ENCODE results near the gene IFIT2.

Gene IFIT2

DNA sequence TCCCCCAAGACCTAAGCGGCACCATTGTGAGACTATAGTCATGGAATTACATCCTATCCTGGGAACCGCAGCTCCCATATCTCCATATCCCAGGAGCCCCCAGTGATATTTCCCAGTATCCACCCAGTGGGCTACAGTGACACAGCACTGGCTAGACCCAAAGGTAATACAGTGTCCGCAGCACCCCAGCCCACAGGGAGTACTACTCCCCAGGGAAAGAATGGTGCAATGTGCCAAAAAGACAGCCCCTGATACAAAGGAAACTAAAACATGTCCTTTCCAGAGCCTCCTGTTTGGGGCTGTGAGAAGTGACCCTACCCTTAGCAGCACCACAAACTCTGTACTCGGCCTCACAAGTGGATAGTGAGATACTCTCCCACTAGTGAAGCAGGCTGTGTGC is 4.5 kb upstream of the IFIT2 start:
- no peak overlapping the region for H3K27ac ChIP-seq
- TF ChIP-seq ZFX (IDR thresholded peaks at IDR 0.05) (no peak), CTCF (conservative IDR thresholded peaks at IDR 0.05) (no peak)

DNA sequence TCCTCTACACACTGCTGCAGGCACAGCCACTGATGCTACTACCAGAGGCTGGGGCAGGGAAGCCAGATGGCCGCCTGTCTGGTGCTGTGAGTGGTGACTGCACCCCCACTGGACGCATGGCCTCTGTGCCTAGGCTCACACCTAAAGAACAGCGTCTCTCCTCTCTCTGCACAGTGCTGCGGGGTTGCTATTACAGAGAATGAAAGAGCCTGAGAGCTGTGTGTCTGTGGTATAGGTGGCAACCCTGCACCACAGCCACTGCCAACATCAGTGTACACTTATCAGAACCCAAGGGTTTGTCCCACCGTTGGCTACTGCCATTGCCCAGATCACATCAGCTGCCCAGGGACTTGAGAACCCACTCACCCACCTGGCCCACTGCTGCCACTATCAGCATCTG is 4.1 kb upstream of the IFIT2 start:
- TF ChIP-seq CTCF (conservative IDR thresholded peaks at IDR 0.05), result no peak
- TF ChIP-seq ZFX (IDR thresholded peaks at IDR 0.05), result no peak
- no peak overlapping the region for H3K27ac ChIP-seq

- TF ChIP-seq CTCF (conservative IDR thresholded peaks at IDR 0.05) (no peak), ZFX (IDR thresholded peaks at IDR 0.05) (no peak)
- H3K27ac ChIP-seq, result no peak overlapping the region
Observed at GRCh38 chr10:89299031-89299430, 2.8 kb upstream of the IFIT2 start.

- H3K27ac ChIP-seq, result no peak overlapping the region
- no peak for TF ChIP-seq CTCF (conservative IDR thresholded peaks at IDR 0.05)
Observed at GRCh38 chr10:89301232-89301631, 614 bp upstream of the IFIT2 start.

DNA sequence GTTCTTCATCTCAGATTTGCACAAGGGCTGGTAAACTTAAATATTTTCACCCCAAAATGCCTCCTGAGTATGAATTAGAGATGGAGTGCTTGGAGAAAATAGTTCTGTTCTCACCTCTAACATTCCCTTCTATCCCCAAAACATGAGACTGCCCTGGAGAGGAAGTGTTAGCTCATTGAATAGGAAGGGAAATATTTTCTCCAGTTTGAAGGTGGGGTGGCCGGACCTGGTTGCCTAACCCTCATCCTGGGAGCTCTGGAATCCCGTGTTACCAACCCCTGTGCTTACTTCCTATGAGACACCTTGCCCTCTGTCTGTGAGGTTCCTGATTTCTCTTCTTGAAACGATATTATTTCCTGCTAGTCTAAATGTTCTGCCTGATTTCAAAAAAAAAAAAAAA is 779 bp downstream of the IFIT2 start:
- TF ChIP-seq ZFX (IDR thresholded peaks at IDR 0.05), result no peak
- TF ChIP-seq CTCF (conservative IDR thresholded peaks at IDR 0.05), result no peak
- no peak overlapping the region for H3K27ac ChIP-seq

GRCh38 chr10:89303161-89303560 is 1.3 kb downstream of the IFIT2 start:
- no peak overlapping the region for H3K27ac ChIP-seq
- TF ChIP-seq ZFX (IDR thresholded peaks at IDR 0.05), result no peak
- no peak for TF ChIP-seq CTCF (conservative IDR thresholded peaks at IDR 0.05)

DNA sequence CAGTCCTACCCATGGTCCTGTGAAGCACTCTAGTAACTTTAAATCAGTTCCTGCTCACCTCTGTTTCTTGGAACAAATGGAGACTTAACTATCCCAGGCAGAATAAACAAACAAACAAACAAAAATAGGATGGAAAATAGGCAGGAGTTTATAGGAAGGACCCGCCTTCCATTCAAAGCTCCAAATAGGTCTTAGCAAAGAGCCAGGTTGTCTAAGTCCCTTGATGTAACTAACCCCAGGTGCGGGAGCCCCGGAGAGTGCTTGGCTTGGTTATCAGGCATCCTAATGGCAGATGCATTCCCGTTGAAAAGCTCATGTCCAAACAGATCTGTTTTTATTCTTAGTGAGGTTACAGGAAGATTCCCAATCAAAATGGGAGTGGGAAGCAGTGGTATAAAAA is 2.2 kb downstream of the IFIT2 start:
- no peak overlapping the region for H3K27ac ChIP-seq
- TF ChIP-seq CTCF (conservative IDR thresholded peaks at IDR 0.05), result no peak
- TF ChIP-seq ZFX (IDR thresholded peaks at IDR 0.05), result no peak

Measured in C4-2B (cell line).